Loucy (cell line): ENCODE data around the gene TBC1D22A.

ENCODE experiments used
- CTCF ChIP-seq: fragments of 200-600 bp; sonication (generic); conservative IDR thresholded peaks from 2 replicates; pipeline ENCODE4 v1.5.1; 2014; ENCODE audit warnings: mild to moderate bottlenecking, antibody characterized with exemption, low read length
- EZH2phosphoT487 ChIP-seq: fragments of 200-600 bp; IDR thresholded peaks from 2 replicates; pipeline ENCODE4 v1.6.1; 2018; ENCODE audit warnings: antibody characterized with exemption, mild to moderate bottlenecking, moderate library complexity, borderline replicate concordance

- TF ChIP-seq CTCF: no peak
- no peak for TF ChIP-seq EZH2phosphoT487
Measured at GRCh38 chr22:46879083-46879482, 116.6 kb downstream of the TBC1D22A start.
